NCI-H1105 treated with DMSO at 0.1 percent for 48 hours (cell line): ENCODE results near the gene WDFY4.
A peak's percentile ranks its signal among the peaks of the same experiment; 100 is the strongest.

ENCODE experiments used
- DNase-seq: peaks from one replicate; lab custom pipeline; 2025; lab: John Stamatoyannopoulos, UW

WDFY4 gene

GRCh38 chr10:48794074-48794473 lies 109.4 kb downstream of the WDFY4 start:
- no peak for DNase-seq

- no peak for DNase-seq
These were observed 112.1 kb downstream of the WDFY4 start for GRCh38 chr10:48796713-48797245.

- DNase-seq, result no peak
These were observed 113.2 kb downstream of the WDFY4 start for GRCh38 chr10:48797830-48798229.

GRCh38 chr10:48798481-48799254 lies 114.0 kb downstream of the WDFY4 start:
- DNase-seq, result no peak

- DNase-seq, result no peak
These were observed 114.8 kb downstream of the WDFY4 start for GRCh38 chr10:48799341-48800006.

GRCh38 chr10:48800007-48800675 lies 115.5 kb downstream of the WDFY4 start:
- DNase-seq, result no peak

- no peak for DNase-seq
These were observed 116.3 kb downstream of the WDFY4 start for GRCh38 chr10:48801001-48801421.

GRCh38 chr10:48802611-48803071 lies 118.0 kb downstream of the WDFY4 start:
- DNase-seq, result no peak

- DNase-seq, result no peak
These were observed 119.3 kb downstream of the WDFY4 start for GRCh38 chr10:48803801-48804584.

GRCh38 chr10:48804740-48805182 lies 120.1 kb downstream of the WDFY4 start:
- DNase-seq, result peak; percentile 39

- DNase-seq, result no peak
These were observed 120.7 kb downstream of the WDFY4 start for GRCh38 chr10:48805411-48805810.

GRCh38 chr10:48805848-48806247 lies 121.2 kb downstream of the WDFY4 start:
- no peak for DNase-seq

- no peak for DNase-seq
These were observed 121.7 kb downstream of the WDFY4 start for GRCh38 chr10:48806342-48806741.

- no peak for DNase-seq
These were observed 123.3 kb downstream of the WDFY4 start for GRCh38 chr10:48807791-48808470.

GRCh38 chr10:48809261-48809660 lies 124.6 kb downstream of the WDFY4 start:
- no peak for DNase-seq

- DNase-seq, result no peak
These were observed 126.8 kb downstream of the WDFY4 start for GRCh38 chr10:48811461-48811860.

GRCh38 chr10:48811917-48812316 lies 127.2 kb downstream of the WDFY4 start:
- no peak for DNase-seq

- no peak for DNase-seq
These were observed 128.6 kb downstream of the WDFY4 start for GRCh38 chr10:48813291-48813690.

GRCh38 chr10:48813825-48814224 lies 129.2 kb downstream of the WDFY4 start:
- no peak for DNase-seq

GRCh38 chr10:48814933-48815332 lies 130.3 kb downstream of the WDFY4 start:
- no peak for DNase-seq

GRCh38 chr10:48817141-48817540 lies 132.5 kb downstream of the WDFY4 start:
- DNase-seq, result no peak
